GM19043 (cell line): Measurements from ENCODE around the gene ITGAL.
"Not testable (repeated sequence)": the region's sequence is repeated elsewhere in the genome, so short reads cannot be mapped to it uniquely, and the experiment has no call there.

ENCODE experiments used
- ATAC-seq: cut with Tn5 transposase; IDR thresholded peaks from one replicate; pipeline ENCODE4 v1.9.1; 2021; ENCODE audit warnings: low read depth; ENCODE audit not compliant: unreplicated experiment

The ITGAL gene

DNA sequence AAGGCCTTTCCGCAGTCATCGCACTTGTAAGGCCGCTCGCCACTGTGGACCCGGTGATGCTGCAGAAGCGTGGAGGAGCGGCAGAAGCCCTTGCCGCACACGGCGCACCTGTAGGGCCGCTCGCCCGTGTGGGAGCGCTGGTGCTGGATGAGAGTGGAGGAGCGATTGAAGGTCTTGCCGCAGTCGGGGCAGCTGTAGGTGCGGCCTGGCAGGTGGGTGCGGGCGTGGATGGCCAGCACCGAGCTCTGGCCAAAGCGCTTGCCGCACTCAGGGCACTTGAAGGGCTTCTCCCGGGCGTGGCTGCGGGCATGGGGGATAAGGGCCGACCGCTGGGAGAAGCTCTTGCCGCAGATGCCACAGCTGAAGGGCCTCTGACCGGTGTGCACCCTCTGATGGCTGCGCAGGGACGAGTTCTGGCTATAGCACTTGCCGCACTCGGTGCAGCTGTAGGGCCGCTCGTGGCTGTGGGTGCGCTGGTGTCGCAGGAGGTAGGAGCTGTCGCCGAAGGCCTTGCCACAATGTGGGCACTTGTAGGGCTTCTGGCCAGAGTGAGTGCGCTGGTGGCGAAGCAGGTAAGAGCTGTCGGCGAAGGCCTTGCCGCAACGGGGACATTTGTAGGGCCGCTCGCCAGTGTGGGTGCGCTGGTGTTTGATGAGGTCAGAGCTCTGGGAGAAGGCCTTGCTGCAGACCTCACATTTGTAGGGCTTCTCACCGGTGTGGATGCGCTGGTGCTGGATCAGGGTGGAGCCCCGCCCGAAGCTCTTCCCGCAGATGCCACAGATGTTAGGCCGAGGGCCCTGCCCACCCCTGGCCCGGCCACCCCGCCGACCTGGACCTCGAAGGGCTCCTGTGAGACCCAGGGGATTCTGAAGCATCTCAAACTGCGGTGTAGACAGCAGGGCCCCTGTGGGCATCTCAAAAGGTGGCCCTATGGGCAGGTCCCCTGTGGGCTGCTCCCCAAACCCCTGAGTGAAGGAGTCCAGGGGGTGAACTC lies 52.3 kb downstream of the ITGAL start:
- no peak for ATAC-seq

DNA sequence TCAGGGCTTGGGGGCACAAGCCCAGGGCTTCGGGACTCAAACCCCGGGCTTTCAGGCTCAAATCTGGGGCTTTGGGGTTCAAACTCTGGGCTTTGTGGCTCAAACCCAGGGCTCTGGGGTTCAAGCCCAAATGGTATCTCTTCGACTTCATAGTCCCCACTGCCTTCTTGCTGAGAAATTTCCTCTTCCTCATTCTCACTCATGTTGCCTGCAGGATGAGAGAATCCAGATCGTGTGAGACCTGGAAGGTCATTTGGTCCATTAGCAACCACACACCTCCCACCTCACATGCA lies 53.2 kb downstream of the ITGAL start:
- ATAC-seq: no peak

DNA sequence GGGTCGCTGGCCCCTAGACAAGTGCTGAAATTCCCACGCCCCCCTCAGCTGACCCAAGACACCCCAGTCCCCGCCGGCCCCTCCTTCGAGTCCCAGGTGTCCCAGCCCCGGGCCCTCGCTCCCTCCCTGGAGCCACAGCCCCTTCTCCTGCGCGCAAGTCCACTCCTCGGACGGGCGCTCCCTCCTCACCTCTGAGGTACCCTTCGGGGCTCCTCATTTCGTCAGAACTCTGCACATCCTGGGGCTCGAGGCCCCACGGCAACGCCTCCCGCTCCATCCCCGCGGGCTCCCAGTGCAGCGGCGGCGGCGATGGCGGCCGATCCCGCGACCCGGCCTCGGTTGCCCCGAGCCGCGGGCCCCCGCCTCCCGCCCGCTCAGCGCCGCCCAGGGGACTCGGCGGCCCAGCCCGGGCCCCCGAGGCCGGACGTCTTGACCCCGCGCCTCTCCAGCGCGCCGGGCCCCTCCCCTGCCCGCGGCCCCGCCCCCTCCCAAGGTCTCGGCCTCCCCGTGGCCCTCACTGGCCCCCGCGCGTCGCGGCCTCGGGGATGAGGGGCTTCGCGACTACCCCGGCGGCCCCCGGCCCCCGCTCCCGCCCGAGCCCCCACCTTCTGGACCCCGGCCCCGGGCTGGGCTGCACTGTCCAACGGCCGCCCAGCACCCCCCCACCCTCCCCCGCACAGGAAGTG lies 53.7 kb downstream of the ITGAL start, which contains the start of gene ZNF768:
TSS of gene ZNF768 (minus strand) at position 430 of the 686 bp plus-strand sequence. CDS start at position 277, 153 bp downstream.
- peak; percentile 19 for ATAC-seq

DNA sequence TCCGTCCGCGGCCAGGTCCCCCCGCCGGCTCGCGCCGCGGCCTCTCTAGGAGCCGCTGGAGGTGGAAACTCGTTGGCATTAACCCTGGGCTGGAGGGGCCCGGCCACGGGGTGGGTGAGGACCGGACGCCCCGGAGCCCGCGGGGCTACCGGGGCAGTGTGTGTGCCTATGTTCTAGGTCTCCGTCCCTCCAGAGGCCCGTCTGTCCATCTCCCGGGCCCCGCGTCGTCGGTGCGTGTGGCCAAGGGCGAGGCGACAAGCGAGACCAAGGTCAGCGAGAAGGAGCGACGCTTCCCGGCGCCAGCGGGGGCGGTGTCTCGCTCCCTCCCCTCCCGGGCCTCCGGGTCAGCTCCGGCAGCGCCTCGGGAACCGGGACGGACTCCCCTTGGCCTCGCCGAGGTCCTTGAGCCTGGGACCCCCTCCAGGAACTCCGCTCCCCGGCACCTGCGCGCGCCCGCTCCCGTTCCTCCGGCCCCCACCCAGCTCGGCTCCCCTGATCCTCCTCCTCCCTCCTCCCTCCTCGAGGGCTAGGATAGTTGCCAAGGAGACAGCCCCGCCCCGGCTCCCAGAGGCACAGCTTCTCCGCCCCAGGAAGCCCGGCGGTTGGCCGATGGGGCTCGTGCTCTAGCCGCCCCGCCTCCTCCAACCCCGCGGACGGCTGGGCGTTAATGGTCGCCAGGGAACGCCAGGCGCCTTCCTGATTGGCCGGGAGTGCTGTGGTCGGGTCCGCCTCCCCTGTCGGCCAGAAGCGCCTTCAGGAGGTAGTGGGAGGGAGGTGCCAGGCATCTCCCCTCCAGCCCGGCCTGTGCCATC lies 54.5 kb downstream of the ITGAL start:
- peak; percentile 76 for ATAC-seq

- ATAC-seq: no peak
These were observed 55.2 kb downstream of the ITGAL start for GRCh38 chr16:30527635-30528178.

- no peak for ATAC-seq
These were observed 56.4 kb downstream of the ITGAL start for GRCh38 chr16:30528799-30529457.

DNA sequence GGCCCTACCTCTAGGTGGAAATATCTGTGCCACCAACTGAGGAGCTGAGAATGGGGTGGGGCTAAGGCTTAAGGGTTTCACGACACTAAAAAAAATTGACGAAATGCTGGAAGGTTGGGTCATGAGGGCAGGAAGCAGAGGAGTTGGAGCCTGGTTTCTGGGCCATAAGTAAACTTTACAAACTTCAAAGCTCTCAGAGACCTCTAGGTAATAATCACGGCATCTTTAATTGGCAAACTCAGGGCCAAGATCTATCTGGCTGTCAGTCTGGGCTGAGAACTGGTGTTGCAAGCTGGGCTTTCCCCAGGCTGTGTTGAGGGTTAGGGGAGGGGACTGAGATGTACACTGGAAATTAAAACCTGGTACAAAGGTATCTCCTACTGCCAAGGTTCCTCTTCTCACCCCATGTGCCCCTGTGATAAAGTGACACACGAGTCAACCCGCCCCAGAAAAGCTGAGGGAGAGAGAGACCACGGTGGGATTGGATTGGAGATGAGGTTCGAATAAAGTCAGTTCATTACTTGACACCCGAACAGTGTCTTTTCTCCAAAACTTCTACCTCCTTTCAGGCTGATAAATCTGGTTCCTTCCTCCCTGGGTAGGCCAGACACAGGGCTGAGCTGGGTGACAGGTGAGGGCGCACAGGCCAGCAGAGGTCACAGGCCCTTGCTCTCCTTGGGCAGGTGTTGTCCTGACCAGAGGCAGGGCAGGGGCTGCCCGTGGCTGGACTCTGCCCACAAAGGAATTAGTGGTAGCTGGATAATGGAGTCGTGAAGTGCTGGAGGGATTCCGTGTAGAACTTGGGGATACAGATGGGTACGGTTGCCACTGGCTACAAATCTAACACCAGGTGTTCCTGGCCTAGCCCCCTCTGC lies 57.9 kb downstream of the ITGAL start:
- no peak for ATAC-seq

GRCh38 chr16:30532285-30533145 lies 60.0 kb downstream of the ITGAL start:
- no peak for ATAC-seq

DNA sequence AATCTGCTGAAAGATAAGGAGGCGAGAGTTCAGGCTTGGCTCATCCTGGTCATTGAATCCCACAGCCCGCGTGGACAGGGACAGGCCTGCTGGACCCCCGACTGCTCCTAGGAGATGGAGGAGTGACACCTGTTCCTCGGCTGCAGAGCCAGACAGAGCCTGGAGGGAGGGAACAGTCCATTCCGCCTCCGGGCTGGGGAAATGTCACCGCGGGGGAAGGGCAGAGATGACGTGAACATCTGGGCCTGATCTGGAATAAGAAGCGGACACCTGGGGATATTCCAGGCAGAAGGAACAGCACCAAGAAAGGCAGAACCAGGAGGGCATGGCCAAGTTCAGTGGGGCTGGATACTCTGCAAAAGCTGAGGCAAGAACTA lies 60.6 kb downstream of the ITGAL start:
- ATAC-seq: no peak

DNA sequence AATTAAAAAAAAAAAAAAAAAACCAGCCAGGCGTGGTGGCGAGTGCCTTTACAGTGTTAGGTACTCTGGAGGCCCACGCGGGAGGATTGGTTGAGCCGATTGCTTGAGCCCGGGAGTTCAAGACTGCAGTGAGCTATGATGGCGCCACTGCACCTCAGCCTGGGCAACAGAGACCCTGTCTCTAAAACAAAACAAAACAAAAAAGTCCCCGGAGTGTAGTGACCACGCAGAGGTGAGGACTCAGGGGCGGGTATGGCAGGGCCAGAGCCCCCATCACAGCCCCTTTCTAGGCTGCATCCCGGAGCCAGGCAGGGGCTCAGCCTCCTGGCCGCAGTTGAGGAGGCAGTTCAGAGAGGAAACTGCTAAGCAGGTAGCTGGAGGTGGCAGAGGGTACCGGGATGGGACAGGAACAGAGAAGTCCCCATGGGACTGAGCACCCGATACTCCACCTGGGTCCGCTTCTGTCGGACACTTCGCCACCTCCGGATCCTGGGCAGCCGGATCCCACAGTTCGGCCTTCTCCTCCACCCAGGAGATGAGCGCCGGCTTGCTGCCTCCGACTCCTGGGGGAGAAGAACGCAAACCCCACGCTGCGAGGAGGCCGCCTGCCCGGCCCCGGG lies 61.3 kb downstream of the ITGAL start:
- ATAC-seq: no peak

- peak; percentile 56 for ATAC-seq
These were observed 62.0 kb downstream of the ITGAL start, which contains the start of gene ZNF747 for GRCh38 chr16:30534368-30535105. ZNF747 (minus strand) TSS chr16:30534858; CDS start chr16:30534679, 179 bp downstream.

- no peak for ATAC-seq
These were observed 62.7 kb downstream of the ITGAL start for GRCh38 chr16:30535106-30535776.

- no peak for ATAC-seq
These were observed 63.2 kb downstream of the ITGAL start for GRCh38 chr16:30535777-30536190.

- ATAC-seq: not testable (repeated sequence)
These were observed 64.0 kb downstream of the ITGAL start for GRCh38 chr16:30536391-30537024.

DNA sequence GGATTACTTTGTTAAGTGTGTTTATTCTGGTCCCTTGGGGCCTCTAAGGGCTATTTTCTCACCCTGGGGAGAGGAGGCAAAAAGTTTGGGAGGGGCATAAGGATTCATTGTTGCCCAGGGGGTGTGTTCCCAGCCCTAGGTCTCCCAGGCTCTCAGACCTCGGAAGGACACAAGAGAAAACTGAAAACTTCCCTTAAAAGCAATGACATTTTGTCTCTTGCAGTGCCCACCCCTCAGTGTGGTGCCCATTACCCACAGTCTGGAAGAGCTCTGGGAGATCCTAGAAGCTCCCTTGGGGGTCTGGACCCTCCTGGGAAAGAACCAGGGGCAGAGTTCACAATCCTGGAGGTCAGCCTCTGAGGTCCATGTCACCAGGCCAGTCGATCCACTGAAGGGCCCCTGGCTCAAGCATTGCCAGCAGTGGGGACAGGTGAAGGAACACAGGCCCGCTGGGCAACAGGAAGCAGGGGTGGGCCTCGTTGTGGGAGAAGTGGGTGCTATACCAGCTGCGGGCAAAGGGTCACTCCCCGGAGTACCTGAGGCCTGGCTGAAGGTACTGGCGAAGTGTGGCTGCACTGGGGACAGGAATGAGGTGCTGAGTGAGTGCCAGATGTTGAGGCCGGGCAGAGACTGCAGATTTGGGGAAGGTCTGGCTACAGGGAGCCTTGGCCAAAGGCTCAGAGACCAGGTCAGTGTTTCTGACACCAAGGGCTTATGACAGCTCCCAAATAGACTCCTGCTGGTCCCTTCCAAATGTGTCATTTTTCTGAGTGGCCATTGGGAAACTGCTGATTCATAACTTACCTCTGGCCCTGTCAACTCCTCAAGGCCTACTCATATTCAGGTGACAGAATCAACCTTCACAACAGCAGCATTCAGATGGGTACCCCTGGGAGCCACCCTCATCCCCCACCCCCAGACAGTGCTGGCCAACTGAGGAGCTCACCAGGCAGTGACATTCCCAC lies 66.7 kb downstream of the ITGAL start:
- no peak for ATAC-seq
